SK-N-SH treated with all-trans-retinoic acid at 6 μM for 48 hours (cell line): ENCODE measurements around the gene TRAPPC3.
A peak's percentile ranks its signal among the peaks of the same experiment; 100 is the strongest.

Experiments
- ATAC-seq: fragments of 200-7000 bp; cut with Tn5 transposase; 3 replicates; pipeline ENCODE4 v1.9.1; 2020; ENCODE audit warnings: mild to moderate bottlenecking, moderate library complexity
- BACH2 ChIP-seq: fragments of 250-450 bp; sonication (Bioruptor Pico); IDR thresholded peaks from 2 replicates; pipeline ENCODE4 v1.9.0; 2021; ENCODE audit warnings: mild to moderate bottlenecking, borderline replicate concordance
- CREB5 ChIP-seq: fragments of 250-450 bp; sonication (Bioruptor Pico); IDR thresholded peaks from 2 replicates; pipeline ENCODE4 v1.5.1; 2020; ENCODE audit warnings: low read depth, mild to moderate bottlenecking, moderate library complexity
- CSDC2 ChIP-seq: fragments of 250-450 bp; sonication (Bioruptor Pico); IDR thresholded peaks from 2 replicates; pipeline ENCODE4 v1.5.0; 2020; ENCODE audit warnings: mild to moderate bottlenecking, moderate library complexity
- ESRRG ChIP-seq: fragments of 250-450 bp; sonication (Bioruptor Pico); IDR thresholded peaks from 2 replicates; pipeline ENCODE4 v1.6.1; 2021; ENCODE audit warnings: mild to moderate bottlenecking
- GLIS3 ChIP-seq: fragments of 250-450 bp; sonication (Bioruptor Pico); IDR thresholded peaks from 2 replicates; pipeline ENCODE4 v1.5.0; 2020; ENCODE audit warnings: mild to moderate bottlenecking, moderate library complexity
- ISL1 ChIP-seq: fragments of 250-450 bp; sonication (Bioruptor Pico); IDR thresholded peaks from 2 replicates; pipeline ENCODE4 v2.1.2; 2022; ENCODE audit warnings: mild to moderate bottlenecking, moderate library complexity
- OSR1 ChIP-seq: fragments of 250-450 bp; sonication (Bioruptor Pico); IDR thresholded peaks from 2 replicates; pipeline ENCODE4 v1.8.0; 2022; ENCODE audit warnings: moderate library complexity, mild to moderate bottlenecking, inconsistent platforms
- POU6F1 ChIP-seq: fragments of 250-450 bp; sonication (Bioruptor Pico); IDR thresholded peaks from 2 replicates; pipeline ENCODE4 v1.8.0; 2021; ENCODE audit warnings: low read depth, mild to moderate bottlenecking, moderate library complexity, borderline replicate concordance
- SNAI2 ChIP-seq: fragments of 250-450 bp; sonication (Bioruptor Pico); IDR thresholded peaks from 2 replicates; pipeline ENCODE4 v1.5.0; 2020; ENCODE audit warnings: mild to moderate bottlenecking, moderate library complexity
- TCF4 ChIP-seq: fragments of 250-450 bp; sonication (Bioruptor Pico); IDR thresholded peaks from 2 replicates; pipeline ENCODE4 v1.8.0; 2021; ENCODE audit warnings: mild to moderate bottlenecking, moderate library complexity, borderline replicate concordance
- TOX ChIP-seq: fragments of 250-450 bp; sonication (Bioruptor Pico); IDR thresholded peaks from 2 replicates; pipeline ENCODE4 v1.8.0; 2021; ENCODE audit warnings: mild to moderate bottlenecking, moderate library complexity, borderline replicate concordance
- TSHZ2 ChIP-seq: fragments of 250-450 bp; sonication (Bioruptor Pico); IDR thresholded peaks from 2 replicates; pipeline ENCODE4 v1.5.0; 2020; ENCODE audit warnings: mild to moderate bottlenecking, moderate library complexity
- ZC3H10 ChIP-seq: fragments of 250-450 bp; sonication (Bioruptor Pico); IDR thresholded peaks from 2 replicates; pipeline ENCODE4 v1.5.1; 2021; ENCODE audit warnings: mild to moderate bottlenecking, moderate library complexity
- ZFP3 ChIP-seq: fragments of 250-450 bp; sonication (Bioruptor Pico); IDR thresholded peaks from 2 replicates; pipeline ENCODE4 v1.5.0; 2020; ENCODE audit warnings: mild to moderate bottlenecking, moderate library complexity
- ZNF565 ChIP-seq: fragments of 450-650 bp; formaldehyde crosslinking; conservative IDR thresholded peaks from 2 replicates; pipeline ENCODE4 v1.5.0; 2020; ENCODE audit warnings: low read depth, mild to moderate bottlenecking, moderate library complexity
- ZNF8 ChIP-seq: fragments of 450-650 bp; formaldehyde crosslinking; IDR thresholded peaks from 2 replicates; pipeline ENCODE4 v1.5.0; 2020; ENCODE audit warnings: mild to moderate bottlenecking, moderate library complexity
- TF ChIP-seq, protein P1 (sequence below): fragments of 250-450 bp; sonication (Bioruptor Pico); IDR thresholded peaks from 2 replicates; pipeline ENCODE4 v1.5.1; 2021; ENCODE audit warnings: mild to moderate bottlenecking, moderate library complexity
- TF ChIP-seq, protein P2 (sequence below): fragments of 250-450 bp; sonication (Bioruptor Pico); IDR thresholded peaks from 2 replicates; pipeline ENCODE4 v1.8.0; 2020; ENCODE audit warnings: mild to moderate bottlenecking, moderate library complexity, borderline replicate concordance

The TRAPPC3 gene

GRCh38 chr1:36112823-36113222 lies 36.5 kb downstream of the TRAPPC3 start (continued):
- TF ChIP-seq, protein P1, sequence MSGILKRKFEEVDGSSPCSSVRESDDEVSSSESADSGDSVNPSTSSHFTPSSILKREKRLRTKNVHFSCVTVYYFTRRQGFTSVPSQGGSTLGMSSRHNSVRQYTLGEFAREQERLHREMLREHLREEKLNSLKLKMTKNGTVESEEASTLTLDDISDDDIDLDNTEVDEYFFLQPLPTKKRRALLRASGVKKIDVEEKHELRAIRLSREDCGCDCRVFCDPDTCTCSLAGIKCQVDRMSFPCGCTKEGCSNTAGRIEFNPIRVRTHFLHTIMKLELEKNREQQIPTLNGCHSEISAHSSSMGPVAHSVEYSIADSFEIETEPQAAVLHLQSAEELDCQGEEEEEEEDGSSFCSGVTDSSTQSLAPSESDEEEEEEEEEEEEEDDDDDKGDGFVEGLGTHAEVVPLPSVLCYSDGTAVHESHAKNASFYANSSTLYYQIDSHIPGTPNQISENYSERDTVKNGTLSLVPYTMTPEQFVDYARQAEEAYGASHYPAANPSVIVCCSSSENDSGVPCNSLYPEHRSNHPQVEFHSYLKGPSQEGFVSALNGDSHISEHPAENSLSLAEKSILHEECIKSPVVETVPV: no peak
- TF ChIP-seq POU6F1 (CRISPR knock-in tag) (no peak), ESRRG (CRISPR knock-in tag) (no peak), ISL1 (no peak), GLIS3 (CRISPR knock-in tag) (no peak), TOX (CRISPR knock-in tag) (no peak), BACH2 (no peak), TCF4 (no peak), OSR1 (CRISPR knock-in tag) (no peak)

DNA sequence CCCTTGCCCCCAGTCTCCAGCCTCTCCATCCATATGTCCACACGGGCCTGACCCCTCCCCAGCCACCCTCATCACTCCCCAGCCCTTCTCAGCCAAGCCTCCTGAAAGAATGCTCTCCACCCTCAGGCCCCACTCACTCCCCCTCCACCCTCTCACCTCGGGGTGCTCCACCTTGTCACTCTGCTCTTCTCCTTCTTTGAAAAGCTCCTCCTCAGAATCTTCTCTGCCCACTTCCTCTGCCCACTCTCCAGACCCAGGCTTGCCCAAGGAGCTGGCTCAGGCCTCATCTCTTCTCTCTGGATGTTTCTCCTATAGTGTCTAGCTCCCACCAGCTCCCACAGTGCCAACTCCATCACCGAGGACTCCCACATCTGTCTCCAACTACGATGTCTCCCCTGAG lies 38.1 kb downstream of the TRAPPC3 start:
- TF ChIP-seq ZNF8: no peak
- no peak for TF ChIP-seq ZC3H10
- no peak for TF ChIP-seq CREB5 (CRISPR knock-in tag)
- TF ChIP-seq TOX (CRISPR knock-in tag): no peak
- ATAC-seq: no peak

DNA sequence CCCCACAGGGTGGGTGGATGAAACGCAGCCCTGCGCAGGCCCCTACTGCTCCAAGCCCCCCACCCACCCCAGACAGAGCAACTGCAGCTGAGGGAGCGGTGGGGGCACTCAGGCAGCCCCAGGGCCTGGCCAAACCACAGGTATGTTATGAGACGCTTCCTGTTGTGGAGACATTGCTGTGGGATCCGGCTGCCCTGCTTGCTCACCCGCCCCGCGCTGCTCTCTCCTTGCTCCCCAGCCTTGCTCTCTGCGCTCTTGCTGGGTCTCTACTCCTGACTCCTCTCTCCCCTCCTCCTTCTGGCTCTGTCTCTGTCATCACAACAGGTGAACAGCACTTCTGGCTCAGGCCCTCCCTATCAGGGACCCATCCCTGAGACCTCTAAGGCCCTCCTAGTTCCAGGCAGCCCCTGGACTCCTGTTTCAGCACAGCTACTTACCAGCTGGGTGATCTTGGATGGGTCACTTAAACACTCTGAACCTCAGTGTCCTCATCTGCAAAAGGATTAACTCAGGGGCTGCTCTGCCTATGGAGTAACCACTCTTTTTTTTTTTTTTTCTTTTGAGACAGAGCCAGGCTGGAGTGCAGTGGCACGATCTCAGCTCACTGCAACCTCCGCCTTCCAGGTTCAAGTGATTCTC lies 40.1 kb downstream of the TRAPPC3 start:
- TF ChIP-seq TSHZ2 (no peak), ZNF565 (CRISPR knock-in tag) (no peak), ZFP3 (CRISPR knock-in tag) (no peak), ESRRG (CRISPR knock-in tag) (no peak), SNAI2 (CRISPR knock-in tag) (no peak), OSR1 (CRISPR knock-in tag) (no peak), ZC3H10 (no peak)
- TF ChIP-seq, protein P2, sequence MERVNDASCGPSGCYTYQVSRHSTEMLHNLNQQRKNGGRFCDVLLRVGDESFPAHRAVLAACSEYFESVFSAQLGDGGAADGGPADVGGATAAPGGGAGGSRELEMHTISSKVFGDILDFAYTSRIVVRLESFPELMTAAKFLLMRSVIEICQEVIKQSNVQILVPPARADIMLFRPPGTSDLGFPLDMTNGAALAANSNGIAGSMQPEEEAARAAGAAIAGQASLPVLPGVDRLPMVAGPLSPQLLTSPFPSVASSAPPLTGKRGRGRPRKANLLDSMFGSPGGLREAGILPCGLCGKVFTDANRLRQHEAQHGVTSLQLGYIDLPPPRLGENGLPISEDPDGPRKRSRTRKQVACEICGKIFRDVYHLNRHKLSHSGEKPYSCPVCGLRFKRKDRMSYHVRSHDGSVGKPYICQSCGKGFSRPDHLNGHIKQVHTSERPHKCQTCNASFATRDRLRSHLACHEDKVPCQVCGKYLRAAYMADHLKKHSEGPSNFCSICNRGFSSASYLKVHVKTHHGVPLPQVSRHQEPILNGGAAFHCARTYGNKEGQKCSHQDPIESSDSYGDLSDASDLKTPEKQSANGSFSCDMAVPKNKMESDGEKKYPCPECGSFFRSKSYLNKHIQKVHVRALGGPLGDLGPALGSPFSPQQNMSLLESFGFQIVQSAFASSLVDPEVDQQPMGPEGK: peak; percentile 60; the same call in 1 of the 2 replicates
- ATAC-seq: peak; percentile 92

DNA sequence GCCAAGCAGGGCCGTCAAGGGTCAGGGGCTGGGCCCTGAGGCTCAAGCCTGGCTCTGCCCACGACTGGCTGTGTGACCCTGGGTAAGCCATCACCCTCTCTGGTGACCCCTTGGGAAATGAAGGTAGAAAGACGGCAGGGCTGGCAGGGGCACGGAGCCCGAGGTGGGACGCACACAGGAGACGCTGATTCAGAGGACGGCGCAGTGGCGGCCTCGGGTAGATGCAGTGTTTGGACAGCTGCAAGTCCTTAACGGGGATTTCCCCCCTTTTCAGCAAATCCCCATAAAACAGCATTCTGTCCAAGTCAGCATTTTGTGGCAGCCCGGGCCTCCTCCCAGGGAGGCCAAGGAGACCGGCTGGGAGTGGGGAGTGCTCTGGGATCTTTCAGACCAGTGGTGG lies 41.0 kb downstream of the TRAPPC3 start:
- ATAC-seq: no peak
- TF ChIP-seq CSDC2 (CRISPR knock-in tag) (no peak), SNAI2 (CRISPR knock-in tag) (no peak), ZFP3 (CRISPR knock-in tag) (no peak)

DNA sequence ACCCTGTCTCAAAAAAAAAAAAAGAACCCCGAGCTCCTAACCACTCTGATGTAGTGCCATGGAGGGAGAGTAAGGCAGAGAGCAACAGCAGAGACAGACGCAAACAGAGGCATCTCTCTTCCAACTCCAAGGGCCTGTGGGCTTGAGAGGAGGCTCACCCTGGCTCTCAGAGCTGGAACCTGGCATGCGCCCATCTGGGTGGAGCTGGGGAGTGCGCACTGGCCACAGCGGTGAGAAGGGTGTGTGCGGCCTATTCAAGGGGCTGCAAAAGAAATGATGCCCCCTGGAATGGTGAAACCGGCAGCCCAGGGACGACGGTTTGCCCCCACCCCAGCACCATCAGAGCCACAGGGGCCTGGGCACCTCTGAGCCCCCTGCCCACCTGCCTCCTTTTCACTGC lies 41.9 kb downstream of the TRAPPC3 start:
- TF ChIP-seq TCF4: no peak
- TF ChIP-seq OSR1 (CRISPR knock-in tag): no peak
- TF ChIP-seq ZC3H10: no peak
- no peak for TF ChIP-seq ZFP3 (CRISPR knock-in tag)

More for the DNA sequence above, 41.9 kb downstream of the TRAPPC3 start:
- ATAC-seq: no peak
